GM19023 (cell line): ENCODE results near the gene ACTG2.
"Not testable (repeated sequence)": the region's sequence is repeated elsewhere in the genome, so short reads cannot be mapped to it uniquely, and the experiment has no call there.

Experiments
- ATAC-seq: cut with Tn5 transposase; IDR thresholded peaks from one replicate; pipeline ENCODE4 v1.9.1; 2021; ENCODE audit warnings: mild to moderate bottlenecking, moderate library complexity; ENCODE audit not compliant: unreplicated experiment

The ACTG2 gene

GRCh38 chr2:73931531-73932500 is 39.0 kb downstream of the ACTG2 start:
- ATAC-seq, result no peak

GRCh38 chr2:73933194-73933593 is 40.4 kb downstream of the ACTG2 start:
- no peak for ATAC-seq

- no peak for ATAC-seq
Measured at GRCh38 chr2:73935641-73936040, 42.8 kb downstream of the ACTG2 start.

DNA sequence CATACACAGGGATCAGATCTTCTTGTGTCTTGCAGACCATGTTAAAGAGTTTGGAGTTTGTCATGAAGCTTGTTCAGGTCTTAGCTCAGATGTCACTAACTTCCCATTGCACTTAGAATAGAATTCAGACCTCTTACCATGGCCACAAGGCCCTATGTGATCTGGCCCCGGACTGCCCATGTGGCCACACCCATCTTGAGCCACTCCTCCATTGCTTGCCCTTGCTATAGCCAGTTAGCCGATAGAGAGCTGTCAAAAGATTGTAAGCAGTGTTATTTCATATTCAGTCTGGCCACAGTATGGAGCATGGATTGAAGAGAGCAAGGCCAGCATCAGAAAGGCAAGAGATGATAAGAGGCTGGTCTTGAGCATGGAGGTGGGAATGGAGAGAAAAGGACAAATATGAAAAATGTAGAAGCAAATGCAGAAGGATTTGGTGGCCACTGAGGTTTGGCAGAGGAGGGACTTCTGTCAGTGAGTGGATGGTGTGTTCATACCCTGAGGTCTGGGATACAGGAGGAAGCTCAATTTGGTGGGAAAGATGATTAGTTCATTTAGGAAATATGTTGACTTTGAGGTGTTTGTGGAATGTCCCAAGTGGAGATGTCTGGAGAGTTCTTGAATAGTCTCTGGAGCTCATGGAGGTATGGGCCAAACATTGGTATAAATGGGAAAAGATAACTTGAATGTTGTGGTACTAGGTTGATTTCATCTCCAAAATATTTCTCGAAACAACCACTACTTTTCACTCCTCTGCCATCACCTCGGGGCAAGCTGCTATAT is 44.5 kb downstream of the ACTG2 start:
- no peak for ATAC-seq

DNA sequence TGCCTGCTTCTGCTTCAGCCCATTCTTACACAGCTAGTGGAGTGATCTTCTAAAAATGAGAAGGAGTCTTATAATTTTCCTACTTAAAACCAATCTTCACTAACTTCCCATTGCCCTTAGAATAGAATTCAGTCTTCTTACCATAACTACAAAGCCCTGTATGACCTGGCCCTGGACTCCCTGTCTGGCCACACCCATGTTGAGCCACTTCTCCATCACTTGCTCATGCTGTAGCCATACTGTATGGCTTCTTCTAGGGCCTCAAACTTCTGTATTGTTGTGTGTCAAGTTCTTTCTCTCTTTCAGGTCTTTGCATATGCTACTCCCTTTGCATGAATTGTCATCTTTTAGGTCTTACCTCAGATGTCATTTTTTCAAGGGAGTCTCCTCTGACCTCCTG is 45.1 kb downstream of the ACTG2 start:
- no peak for ATAC-seq

DNA sequence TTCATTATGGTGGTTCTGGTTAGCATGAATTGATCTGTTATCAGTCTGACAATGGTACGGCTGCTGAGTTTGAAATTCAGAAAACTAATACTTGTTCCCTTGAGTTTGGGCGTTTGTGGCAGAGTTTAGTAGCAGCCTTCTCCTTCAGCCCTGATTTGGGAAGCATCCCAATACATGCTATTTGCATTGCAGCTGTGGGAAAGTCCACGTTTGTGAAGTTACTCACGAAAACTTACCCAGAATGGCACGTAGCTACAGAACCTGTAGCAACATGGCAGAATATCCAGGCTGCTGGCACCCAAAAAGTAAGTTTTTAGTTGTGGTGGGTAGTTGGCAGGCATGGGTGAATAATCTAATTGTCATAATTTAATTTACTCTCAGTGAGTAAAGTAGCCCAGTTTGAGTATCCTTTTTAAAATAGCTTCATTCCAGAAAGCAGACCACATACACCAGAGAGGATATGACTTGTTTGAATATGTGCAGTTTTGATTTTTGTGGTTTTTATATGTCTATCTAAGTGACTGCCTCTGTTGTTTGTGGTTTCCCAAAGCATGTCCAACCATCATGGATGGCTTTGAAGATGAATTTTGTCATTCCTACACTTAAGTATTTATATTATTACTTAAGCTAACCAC is 46.0 kb downstream of the ACTG2 start:
- no peak for ATAC-seq

- no peak for ATAC-seq
Measured at GRCh38 chr2:73939419-73939818, 46.6 kb downstream of the ACTG2 start.

DNA sequence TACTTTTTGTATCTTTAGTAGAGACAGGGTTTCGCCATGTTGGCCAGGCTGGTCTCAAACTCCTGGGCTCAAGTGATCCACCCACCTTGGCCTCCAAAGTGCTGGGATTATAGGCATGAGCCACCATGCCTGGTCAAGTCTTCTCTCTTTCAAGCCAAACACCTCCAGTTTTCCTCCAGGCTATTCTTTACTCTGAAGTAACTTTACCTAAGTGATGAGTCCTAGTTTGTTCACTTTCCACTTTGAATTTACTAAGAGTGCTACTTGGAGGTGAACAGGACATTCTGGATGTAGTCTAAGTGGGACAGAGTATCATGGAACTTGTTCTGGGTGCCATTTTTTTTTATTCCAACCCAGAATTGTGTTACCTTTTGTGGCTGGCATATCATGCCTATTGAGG is 47.3 kb downstream of the ACTG2 start:
- ATAC-seq, result not testable (repeated sequence)

GRCh38 chr2:73942664-73943063 is 49.9 kb downstream of the ACTG2 start:
- ATAC-seq, result no peak

GRCh38 chr2:73944714-73945113 is 51.9 kb downstream of the ACTG2 start:
- no peak for ATAC-seq

- no peak for ATAC-seq
Measured at GRCh38 chr2:73946215-73946614, 53.4 kb downstream of the ACTG2 start.

DNA sequence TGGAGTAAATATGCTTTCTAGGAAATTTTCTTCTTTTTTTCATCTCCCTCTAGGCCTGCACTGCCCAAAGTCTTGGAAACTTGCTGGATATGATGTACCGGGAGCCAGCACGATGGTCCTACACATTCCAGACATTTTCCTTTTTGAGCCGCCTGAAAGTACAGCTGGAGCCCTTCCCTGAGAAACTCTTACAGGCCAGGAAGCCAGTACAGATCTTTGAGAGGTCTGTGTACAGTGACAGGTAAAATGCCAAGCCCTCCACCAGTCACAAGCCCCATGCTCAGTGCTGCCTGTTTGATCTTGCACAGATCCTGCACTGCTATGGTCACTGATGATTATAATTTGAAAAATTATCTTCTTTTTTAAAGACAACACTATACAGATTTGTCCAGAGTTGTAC is 53.9 kb downstream of the ACTG2 start:
- no peak for ATAC-seq

DNA sequence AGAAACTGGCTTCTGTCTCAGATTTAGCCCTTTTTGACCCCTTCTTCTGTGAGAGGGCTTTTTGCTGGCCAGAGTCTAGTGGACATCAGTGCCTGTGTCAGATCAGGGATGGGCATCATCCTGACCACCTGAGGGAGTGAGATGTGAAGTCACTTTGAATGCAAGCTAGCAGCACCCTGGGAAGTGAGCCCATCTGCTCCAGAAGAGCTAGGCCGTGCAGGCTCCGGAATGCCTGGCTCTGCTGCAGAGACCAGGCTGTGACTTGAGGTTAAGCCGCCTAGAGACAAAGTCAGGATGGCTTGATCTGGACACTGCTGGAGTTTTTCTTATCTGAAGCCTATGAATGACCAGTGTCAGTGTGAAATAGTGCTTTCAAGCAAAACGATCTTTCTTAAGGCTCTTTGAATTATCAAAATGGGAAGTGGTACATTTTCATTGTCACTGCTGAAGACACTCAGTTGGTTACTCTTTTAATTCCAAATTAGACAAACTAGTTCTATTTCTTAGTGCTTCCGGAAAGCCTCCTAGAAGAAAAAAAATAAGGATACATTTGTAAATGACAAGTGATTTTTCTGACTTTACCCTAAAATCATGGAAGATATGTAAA is 54.7 kb downstream of the ACTG2 start:
- no peak for ATAC-seq

- no peak for ATAC-seq
Measured at GRCh38 chr2:73949802-73950201, 57.0 kb downstream of the ACTG2 start.

- no peak for ATAC-seq
Measured at GRCh38 chr2:73952499-73953446, 60.0 kb downstream of the ACTG2 start.

DNA sequence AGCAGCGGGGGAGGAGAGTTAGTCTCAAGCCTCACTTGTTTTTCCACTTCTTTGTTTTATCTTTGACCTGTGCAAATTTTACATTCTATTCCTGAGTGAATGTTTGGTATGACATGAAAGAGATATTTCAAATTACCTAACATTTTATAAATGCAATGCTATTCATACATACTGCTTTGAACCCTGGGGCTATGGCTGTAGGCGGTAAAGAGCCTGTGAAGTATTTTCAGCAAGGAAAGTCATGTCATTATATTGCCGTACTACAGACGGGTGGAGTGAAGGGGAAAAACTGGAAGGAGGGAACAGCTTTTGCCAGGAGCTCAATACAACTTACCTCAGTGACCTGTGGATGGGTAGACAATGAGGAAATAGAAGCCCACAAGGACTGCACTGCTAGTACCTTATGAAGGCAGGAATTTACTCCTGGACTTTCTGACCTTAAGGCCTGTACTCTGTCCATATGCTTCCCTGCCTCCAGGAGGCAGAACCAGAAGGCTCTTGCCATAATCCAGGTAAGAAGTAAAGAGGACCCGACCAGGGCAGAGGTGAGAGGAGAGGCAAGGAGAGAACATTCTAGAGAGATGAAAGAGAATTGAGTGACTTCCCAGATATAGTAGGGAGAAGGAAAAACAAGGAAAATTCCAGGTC is 63.5 kb downstream of the ACTG2 start:
- ATAC-seq, result no peak

DNA sequence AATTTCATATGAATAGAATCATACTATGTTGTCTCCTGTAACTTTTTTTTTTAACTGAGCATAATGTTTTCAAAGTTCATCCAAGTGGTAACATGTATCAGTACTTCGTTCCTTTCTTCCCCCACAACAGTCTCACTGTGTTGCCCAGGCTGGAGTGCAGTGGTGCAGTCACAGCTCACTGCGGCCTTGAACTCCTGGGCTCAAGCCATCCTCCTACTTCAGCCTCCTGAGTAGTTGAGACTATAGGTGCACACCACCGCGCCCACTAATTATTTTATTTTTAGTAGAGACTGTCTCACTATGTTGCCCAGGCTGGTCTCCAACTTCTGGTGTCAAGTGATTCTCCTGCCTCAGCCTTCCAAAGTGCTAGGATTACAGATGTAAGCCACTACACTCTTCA is 68.5 kb downstream of the ACTG2 start:
- no peak for ATAC-seq

GRCh38 chr2:73961823-73962615 is 69.2 kb downstream of the ACTG2 start:
- ATAC-seq, result no peak

GRCh38 chr2:73962798-73963197 is 70.0 kb downstream of the ACTG2 start:
- no peak for ATAC-seq
